NCI-H128 (cell line): ENCODE results near the gene NRXN3.

Experiments used
- DNase-seq: peaks from one replicate; lab custom pipeline; 2025; ENCODE audit not compliant: unreplicated experiment; lab: John Stamatoyannopoulos, UW

Gene NRXN3

DNA sequence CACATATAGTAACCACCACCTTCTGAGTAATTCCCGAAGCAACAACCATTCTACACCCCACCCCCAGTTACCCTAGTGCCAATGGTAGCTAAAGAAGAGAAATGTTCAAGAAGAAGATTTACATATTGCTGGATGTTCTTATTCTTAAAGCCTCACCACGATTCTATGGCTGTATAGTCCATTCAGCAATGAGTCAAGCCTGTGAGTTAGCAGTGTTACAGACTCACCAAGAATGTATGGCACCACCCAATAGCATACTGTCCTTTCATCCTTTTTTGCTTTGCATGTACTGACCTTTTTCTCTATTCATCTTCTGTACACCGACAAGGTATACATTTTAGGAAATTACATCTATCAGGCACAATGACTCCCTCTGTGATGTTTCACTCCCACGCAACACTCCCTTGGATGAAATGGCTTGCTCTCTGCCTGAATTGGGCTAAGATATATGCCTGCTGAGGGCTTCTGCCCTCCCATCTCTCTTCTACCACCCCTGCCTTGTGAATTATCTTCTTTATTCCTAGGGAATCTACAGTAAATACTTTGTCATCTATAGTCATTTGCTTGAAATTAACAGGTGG, 1095.3 kb downstream of the NRXN3 start:
- no peak for DNase-seq

DNA sequence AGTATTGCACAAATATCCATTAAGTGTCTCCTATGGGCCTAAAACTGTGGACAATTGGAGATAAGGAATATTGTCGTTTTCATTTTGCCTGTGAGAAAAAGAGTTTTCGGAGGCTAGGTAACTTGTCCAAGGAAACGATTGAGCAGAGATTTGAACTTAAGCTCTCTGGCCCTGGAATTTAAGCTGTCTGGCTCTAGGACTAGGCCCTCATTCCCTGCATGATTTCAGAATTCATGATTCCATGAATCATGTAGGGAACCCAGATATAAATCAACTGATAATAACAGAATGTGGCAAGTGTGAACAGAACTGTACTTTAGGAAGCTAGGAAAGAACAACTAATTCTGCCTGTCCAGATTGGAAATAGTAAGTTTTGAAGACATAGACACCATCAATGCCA, 1100.2 kb downstream of the NRXN3 start:
- DNase-seq = no peak

DNA sequence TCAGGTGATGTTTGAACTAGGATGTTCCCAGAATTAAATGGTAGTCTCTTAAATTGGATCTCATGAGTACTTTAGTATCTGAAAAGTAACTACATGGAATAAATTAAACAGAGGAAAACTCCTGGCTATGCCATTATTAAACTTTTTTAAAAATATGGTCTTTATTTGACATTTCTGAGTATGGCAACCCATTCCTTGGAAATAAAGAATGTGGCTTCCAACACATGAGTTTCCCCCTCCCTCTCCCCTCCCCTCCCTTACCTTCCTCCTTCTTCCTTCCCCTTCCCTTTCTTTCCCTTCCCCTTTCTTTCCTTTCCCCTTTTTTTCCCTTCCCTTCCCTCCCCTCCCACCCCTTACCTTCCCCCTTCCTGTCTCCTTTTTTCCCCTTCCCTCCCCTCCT, 1100.9 kb downstream of the NRXN3 start:
- no peak for DNase-seq

DNA sequence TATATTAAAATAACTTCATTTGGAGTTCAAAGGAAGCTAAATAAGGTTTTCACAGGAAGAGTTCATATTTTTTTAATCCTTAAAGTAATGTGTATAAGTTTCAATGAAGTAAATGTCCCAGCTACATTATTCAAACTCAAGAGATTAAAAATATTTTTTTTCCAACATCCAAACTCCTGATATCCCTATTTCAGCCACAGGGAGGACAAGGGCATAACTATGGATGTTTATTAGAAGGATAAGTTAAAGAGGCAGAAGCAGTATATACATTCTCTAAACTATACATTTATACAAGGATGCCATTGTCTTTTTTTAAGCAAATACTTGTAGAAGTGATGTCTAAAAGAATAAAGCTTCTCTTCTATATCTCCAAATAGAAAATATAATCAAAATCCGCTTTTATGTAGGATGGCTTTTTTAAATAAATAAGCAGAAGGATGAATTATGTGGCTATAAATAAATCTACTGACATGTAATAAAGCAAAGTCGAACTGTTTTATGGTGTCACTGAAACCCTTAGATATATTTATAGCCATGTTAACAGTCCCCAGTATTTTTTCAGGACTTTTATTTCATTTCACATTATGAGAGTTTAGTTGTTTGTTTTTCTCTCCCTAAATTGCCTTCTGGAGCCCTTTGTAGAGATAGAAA, 1104.6 kb downstream of the NRXN3 start:
- no peak for DNase-seq

DNA sequence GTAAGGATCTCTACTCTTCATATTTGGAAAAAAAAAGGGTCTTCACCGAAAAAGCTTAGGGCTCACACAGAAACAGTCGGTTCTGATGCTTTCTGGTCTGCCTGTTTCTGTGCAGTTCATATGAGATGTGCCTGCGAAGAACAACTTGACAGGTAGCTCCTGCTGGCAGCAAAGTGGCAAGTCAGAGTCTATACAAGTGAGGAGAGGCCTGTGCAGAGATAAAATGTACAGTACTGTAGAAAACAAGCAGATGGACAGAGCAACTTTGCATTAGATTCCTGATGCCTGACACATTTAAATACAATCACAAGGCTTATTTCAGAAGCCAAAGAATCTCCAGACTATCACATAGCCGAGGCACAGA, 1105.1 kb downstream of the NRXN3 start:
- DNase-seq = no peak

DNA sequence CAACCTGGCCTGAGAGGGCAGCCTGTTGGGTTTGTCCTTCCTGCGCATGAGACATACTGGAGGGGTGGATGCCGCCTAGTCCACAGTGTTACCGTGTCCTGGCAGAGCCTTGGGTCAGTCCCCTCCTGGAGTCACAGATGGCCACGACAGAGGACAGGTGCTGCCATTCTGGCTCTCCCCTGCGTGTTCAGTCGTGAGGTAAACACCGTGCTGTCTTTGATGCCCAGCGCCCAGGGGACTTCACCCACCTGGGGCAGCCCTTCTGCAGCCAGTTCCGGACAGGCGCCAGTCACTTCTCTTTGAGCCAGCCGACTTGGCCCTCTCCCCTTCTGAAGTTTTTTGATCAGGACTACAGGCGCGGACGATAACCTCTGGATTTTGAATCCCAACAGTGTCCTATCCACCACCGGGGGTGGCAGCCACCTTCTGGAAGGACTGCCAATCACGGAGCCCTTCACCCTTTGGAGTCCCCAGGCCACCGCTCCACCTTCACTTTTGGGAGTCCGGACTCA, 1108.2 kb downstream of the NRXN3 start:
- DNase-seq = no peak

DNA sequence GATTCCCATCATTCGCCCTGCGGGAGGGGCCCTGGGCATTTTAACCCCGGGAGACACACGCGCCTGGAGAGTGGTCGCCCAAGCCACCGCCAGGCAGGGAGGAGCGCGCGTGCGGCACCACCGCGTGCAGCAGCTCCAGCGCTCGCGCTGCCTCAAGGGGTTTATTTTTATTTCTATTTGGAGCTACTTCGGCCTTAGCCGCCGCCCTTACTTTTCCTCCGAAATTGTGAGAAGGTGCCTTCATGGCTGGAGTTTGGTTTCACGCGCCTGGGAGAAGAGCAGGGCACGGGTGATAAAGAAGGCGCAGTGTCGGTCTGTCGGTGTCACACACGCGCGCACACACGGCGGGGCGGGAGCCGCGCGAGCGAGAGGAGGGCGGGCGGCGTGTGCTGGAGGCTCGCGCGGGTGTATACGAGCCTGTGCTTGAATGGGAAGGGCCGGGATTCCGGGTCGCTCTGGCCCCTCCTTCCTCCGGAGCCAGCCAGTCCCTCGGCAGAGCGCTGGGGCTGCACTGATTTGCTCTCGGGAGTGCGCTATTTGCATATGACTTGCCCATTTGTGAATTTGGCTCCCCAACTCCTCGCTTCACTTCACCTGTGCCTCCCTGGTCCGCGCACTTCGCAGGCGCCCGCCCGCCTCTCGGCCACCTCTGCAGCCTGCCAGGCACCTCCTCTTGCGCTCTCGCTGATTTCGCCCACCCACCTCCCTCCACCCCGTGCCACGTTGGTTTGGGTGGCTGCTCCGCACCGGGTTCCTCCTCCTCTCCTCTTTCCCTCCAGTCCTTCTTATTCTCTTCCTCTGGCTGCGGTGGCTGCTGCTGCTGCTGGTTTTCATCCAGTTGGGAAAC, 1108.8 kb downstream of the NRXN3 start:
- peak; percentile 97 for DNase-seq

DNA sequence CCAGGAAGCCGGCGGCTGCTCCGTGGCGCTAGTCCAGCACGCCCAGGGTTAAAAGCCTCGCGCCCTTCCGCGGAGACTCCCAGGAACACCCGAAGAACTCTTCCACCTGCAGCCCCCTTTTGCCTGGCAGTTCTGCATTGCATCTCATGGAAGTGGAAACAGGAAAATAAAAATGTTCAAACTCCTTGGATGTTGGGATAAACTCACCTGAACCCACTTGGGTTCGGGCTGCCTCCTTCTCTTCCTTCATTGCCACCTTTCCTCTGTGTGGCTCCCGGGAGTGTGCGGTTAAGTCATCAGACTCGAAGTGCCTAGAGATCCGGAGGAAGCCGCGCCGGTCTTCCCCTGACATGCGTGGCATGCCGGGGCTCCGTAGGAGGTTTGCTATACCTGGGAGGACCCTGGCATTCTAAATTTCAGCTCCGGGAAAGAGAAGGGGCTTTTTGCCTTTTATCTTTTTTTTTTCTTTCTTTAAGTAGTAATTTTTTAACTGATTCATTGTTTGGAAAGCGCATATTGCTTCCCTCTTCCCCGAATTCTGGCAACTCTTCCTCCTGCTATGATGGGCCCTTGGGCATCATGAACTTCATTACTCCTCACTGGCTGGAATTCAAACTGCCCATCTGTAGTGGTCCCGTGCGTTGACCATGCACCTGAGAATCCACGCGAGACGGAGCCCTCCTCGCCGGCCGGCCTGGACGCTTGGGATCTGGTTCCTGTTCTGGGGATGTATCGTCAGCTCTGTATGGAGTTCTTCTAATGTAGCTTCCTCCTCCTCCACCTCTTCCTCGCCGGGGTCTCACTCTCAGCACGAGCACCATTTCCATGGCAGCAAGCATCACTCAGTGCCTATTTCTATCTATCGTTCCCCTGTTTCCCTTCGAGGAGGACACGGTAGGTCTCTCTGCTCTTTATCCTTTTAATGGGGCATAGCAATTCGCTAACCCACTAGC, 1109.7 kb downstream of the NRXN3 start:
- peak; percentile 18 for DNase-seq

DNA sequence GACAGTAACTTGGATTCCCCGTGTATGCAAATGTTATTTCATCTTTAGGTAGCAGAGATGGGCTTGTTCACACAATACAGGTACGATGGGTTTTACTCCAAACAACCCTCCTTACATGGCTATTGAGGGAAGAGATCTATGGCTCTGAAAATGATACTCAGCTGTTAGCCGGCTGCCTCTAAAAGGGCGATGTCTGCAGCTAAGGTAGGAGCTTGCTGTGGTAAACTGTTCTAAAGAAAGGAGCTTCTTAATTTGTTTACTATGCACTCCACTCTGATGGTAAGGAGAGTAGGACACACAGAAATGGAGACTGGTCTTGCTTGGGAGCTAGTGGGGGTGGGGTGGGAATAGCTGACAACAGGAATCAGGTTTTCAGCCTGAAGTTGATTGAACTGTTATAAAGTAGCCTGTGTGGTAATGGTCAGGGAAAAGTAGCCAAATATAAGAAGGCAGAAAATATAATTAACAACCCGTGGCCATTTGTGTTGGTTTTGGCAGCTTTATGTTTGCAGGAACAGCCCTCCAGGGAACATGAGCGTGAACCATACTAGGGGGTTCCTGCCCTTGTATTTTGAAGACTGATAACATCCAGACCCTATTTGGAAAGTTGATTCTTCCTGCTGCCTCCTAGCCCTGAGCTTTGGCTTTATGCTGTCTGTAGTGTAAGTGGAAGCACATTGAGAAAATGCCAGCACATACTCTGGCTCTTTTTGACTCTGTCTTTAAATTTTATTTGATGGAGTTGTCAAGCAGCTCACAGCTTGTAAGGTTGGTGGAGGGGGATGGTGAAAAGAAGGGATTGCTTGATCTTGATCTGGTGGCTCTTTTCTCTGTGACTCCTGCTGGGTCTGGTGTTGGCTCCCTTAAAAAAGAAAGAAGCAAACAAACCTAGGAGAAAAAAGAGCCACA, 1111.3 kb downstream of the NRXN3 start:
- DNase-seq = peak; percentile 25

DNA sequence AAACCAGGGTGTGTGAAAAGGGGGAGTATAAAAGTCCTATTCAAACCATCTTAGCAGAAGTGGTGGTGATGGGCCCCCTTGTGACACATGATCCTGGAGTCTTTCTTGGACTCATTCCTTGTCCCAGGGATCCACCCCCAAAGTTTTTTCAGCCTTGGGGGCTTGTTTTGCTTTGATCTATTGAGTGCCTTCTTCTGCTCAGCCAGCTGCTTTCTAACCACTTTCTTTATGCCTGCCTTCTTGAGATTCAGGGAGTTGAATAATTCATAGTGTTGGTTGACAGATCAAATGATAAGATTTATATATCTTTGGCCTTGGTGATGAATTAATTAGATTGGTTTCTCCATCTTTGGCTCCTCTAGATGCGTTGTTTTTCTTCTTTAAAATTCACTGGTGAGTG, 1114.4 kb downstream of the NRXN3 start:
- no peak for DNase-seq

DNA sequence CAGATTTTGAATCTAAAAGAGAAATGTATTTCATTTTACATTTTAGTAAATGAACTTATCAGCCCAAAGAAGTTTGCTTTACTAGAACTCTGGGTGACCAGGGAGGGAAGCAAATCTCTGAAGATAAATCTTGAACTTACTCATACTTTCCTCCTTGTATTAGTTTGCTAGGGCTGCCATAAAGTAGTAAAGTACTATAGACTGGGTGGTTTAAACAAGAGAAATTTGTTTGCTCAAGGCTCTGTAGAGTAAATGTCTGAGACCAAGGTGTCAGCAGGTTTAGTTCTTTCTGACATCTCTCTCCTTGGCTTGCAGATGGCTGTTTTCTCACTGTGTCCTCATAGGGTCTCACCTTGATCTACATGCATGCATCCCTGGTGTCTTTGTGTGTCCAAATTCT, 1115.1 kb downstream of the NRXN3 start:
- no peak for DNase-seq

DNA sequence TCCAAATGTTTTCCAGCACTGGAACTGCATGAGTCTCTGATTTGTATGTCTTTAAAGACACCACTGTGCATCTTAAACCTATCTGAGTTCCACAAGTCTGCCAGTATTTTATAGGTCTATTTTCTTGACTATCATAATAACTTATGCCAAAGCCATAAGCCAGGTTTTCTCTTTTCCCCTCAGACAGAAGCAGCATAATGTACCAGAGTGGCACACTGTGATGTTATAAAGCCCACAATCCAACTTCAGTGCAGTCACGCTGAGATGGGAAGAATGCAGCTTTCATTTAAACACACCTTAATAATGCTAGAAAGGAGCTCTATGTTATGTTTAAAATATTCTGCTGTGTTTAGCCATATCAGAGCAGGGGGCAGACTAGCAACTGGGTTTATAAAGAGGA, 1117.8 kb downstream of the NRXN3 start:
- DNase-seq = no peak

DNA sequence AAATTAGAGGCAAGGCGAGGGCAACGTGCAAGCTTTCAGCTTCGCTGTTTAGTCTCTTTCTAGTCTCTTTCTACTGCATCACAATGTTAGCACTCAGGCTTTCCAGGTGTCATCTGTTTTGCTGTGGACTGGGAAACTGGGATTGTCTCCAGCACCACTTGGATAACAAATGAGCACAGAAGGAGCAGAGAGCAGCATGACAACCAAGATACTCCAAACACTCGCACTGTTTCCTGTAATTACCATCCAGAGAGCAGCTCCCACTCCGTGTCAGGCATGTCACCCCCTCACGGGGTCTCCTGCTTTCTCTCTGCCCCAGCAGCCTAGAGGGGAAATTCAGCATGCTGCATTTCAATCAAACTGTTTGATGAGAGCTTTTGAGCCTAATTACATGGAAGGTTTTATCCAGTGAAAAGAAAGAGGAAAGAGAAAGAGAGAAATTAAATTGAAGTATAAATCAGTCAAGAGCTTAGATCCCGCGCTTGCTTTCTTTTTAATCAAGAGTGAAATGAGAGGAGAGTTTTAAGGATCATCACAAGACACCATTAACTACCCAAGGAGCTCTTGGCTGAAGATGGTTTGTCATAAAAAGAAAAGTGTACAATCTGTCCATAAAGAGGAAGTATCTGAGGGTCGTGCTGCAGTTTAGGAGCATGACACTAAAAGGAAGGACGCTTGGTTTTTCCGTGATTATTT, 1123.5 kb downstream of the NRXN3 start:
- no peak for DNase-seq

DNA sequence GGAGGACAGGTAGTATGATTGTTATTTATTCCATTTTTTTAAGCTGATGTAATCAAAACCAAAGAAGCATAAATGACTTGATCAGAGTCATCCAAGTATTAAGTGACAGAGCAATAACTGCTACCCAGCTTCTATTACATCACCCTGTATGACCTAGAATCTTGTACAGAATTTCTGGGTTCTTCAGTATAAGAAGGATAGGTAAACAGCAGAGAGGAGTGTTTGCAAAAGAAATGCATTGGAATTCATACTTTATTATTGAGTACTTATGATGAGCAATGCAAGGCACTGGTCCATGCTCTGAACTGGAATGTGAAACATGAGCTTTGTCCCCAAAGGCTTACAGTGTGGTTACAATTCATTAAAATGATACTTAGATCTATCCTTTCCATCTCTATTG, 1124.3 kb downstream of the NRXN3 start:
- DNase-seq = no peak

DNA sequence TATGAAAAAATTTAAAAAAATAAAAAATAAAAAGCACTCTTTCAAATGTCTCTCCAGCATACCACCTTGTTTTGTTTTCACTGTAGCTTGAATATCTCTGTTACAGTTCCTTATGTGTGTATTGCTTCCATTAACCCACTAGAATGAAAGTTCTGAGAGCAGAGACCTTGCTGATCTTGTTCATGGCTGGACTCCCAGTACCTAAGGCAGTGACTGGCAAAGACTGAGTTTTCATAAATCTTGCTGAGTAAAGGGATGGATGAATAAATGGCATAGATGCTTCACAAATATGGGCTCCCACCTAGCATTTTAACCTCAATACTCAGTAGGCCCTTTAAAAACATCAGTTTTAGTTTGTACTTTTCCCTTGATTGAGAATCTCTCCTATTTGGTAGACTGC, 1125.2 kb downstream of the NRXN3 start:
- DNase-seq = no peak

DNA sequence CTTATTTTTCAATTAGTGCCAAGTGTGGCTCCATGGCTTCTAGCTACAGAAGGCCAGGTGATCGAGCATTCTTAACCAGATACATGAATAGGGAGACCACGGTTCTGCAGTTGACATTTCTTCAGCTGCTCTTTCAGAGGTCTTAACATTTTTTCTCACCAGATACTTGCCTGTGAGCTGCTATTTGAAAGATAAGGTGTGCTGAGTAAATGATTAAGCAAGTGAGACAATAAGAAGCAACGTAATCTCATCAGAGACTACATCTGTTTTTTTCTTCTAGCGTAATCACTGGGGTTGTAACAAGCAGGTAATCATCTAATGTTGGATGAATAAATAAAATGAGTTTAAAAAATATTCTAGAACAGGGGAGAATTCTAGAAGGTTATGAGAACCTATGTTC, 1128.2 kb downstream of the NRXN3 start:
- no peak for DNase-seq

DNA sequence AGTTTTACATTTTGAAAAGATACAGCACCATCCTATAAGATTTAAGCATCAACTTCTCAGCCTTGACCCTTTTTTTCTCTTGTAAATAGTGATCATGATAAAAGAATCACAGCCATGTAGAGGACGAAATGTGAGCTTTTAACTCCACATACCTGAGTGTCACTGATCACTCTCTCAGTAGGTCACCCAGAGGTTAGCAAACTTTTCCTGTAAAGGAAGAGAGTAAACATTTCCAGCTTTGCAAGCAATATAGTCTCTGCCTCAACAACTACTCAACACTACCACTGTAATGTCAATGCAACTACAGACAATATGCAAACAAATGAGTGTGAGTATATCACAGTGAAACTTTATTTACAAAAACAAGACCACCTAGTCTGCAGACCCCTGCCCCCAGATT, 1129.0 kb downstream of the NRXN3 start:
- no peak for DNase-seq

DNA sequence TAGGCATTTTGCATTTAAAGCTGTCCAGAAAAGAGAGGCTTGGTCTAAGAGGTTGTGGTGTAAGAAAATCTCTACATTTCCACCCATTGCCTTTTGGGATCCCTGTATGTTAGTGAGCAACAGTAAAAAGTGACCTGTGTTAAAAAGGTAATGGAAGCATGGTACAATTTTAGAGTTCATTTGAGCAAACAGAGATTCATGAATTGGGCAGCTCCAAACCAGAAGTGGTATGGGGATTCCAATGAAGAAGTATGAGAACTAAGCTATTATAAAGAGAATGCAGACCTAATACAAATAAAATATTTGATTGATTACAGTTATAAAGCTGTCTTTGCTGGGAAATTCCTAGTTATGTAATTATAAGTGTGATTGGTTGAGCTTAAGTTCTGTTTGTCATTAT, 1134.1 kb downstream of the NRXN3 start:
- DNase-seq = no peak

DNA sequence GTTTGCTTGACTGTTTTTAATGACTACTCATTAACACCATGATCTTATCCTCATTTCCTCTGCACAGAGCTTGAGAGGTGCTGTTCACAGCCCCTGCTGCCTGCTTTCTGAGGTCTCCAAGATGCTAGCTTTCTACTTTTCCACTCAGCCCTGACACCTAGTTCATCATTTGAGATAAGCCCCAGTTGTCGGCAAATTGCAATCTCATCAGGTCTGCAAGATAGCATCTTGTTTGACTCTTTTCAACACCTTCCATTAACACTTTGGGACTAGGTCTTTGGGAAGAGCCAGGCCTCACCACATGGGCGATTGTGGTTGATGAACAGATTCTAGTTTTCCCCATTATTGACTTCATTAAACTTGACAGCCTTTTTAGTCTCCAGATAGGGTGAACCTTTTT, 1136.4 kb downstream of the NRXN3 start:
- no peak for DNase-seq
